HEK293 (cell line): ENCODE data around the gene FAM228B.
"Not testable (repeated sequence)": the region's sequence is repeated elsewhere in the genome, so short reads cannot be mapped to it uniquely, and the experiment has no call there.

Experiments
- CTCF ChIA-PET: fragments of 350-600 bp; formaldehyde crosslinking; extraction: SDS; loops from one replicate; lab custom pipeline; 2021; ENCODE audit warnings: antibody characterized with exemption; lab: Yijun Ruan, JAX
- POLR2A ChIA-PET: fragments of 300-600 bp; formaldehyde crosslinking; extraction: SDS; loops from one replicate; lab custom pipeline; 2020; ENCODE audit warnings: antibody characterized with exemption, inconsistent platforms; lab: Yijun Ruan, JAX
- H3K27ac ChIP-seq: fragments of 200-500 bp; sonication (Bioruptor generic); 2 replicates; pipeline ENCODE4 v1.5.1; 2014; ENCODE audit warnings: low read depth, low read length, control low read depth, inconsistent platforms; ENCODE audit errors: extremely low read depth
- H3K36me3 ChIP-seq, 2 experiments: fragments of 200-500 bp in 1 of 2; sonication (Bioruptor generic) in 1 of 2; 1 replicate in 1 of 2; 2 replicates in 1 of 2; pipeline ENCODE4 v1.5.1; 2014 to 2017; ENCODE audit warnings: inconsistent platforms in 2 of 2, low read length in 2 of 2; ENCODE audit not compliant: control insufficient read depth in 2 of 2, insufficient read depth in 1 of 2
- H3K4me1 ChIP-seq: fragments of 200-500 bp; sonication (Bioruptor generic); 2 replicates; pipeline ENCODE4 v1.5.1; 2014; ENCODE audit warnings: mild to moderate bottlenecking, low read length, inconsistent platforms; ENCODE audit not compliant: control insufficient read depth, insufficient read depth
- H3K4me3 ChIP-seq: 2 replicates; pipeline ENCODE4 v1.5.1; 2011; ENCODE audit warnings: low read depth, mild to moderate bottlenecking, control low read depth, low read length, moderate library complexity
- H3K9me3 ChIP-seq: fragments of 200-500 bp; sonication (Bioruptor generic); 2 replicates; pipeline ENCODE4 v1.5.1; 2014; ENCODE audit warnings: low read depth, low read length, inconsistent platforms; ENCODE audit not compliant: control insufficient read depth, insufficient read depth
- KLF8 ChIP-seq: fragments of 450-650 bp; formaldehyde crosslinking; IDR thresholded peaks from 2 replicates; pipeline ENCODE4 v1.5.1; 2016; ENCODE audit warnings: missing biosample characterization, missing genetic modification characterization
- OVOL3 ChIP-seq: fragments of 450-650 bp; formaldehyde crosslinking; IDR thresholded peaks from 2 replicates; pipeline ENCODE4 v1.5.1; 2016; ENCODE audit warnings: missing biosample characterization, missing genetic modification characterization
- SETDB1 ChIP-seq: IDR thresholded peaks from one replicate; pipeline ENCODE4 v1.6.1; 2017; ENCODE audit warnings: mild to moderate bottlenecking, low read length, moderate library complexity, mixed read lengths; ENCODE audit not compliant: insufficient read length
- ZFP37 ChIP-seq: fragments of 450-650 bp; formaldehyde crosslinking; IDR thresholded peaks from 2 replicates; pipeline ENCODE4 v1.5.1; 2016; ENCODE audit warnings: missing biosample characterization, missing genetic modification characterization
- ZNF132 ChIP-seq: fragments of 450-650 bp; formaldehyde crosslinking; IDR thresholded peaks from 2 replicates; pipeline ENCODE4 v1.5.1; 2017; ENCODE audit warnings: missing biosample characterization, missing genetic modification characterization, borderline replicate concordance
- ZNF311 ChIP-seq: fragments of 450-650 bp; formaldehyde crosslinking; IDR thresholded peaks from 2 replicates; pipeline ENCODE4 v1.5.1; 2017; ENCODE audit warnings: missing biosample characterization, missing genetic modification characterization, borderline replicate concordance
- ZNF510 ChIP-seq: fragments of 450-650 bp; formaldehyde crosslinking; IDR thresholded peaks from 2 replicates; pipeline ENCODE4 v1.5.1; 2018; ENCODE audit warnings: mild to moderate bottlenecking, missing genetic modification characterization, missing biosample characterization; ENCODE audit not compliant: insufficient replicate concordance
- ZNF549 ChIP-seq: fragments of 450-650 bp; IDR thresholded peaks from 2 replicates; pipeline ENCODE4 v1.5.1; 2018; ENCODE audit warnings: missing biosample characterization, missing genetic modification characterization, mild to moderate bottlenecking, inconsistent platforms, moderate library complexity
- ZNF558 ChIP-seq: fragments of 450-650 bp; formaldehyde crosslinking; IDR thresholded peaks from 2 replicates; pipeline ENCODE4 v1.5.1; 2016; ENCODE audit warnings: missing biosample characterization, missing genetic modification characterization
- ZNF585B ChIP-seq: fragments of 450-650 bp; formaldehyde crosslinking; IDR thresholded peaks from 2 replicates; pipeline ENCODE4 v1.5.1; 2016; ENCODE audit warnings: missing biosample characterization, missing genetic modification characterization
- ZNF670 ChIP-seq: fragments of 450-650 bp; formaldehyde crosslinking; IDR thresholded peaks from 2 replicates; pipeline ENCODE4 v1.5.1; 2016; ENCODE audit warnings: missing biosample characterization, missing genetic modification characterization, low read depth
- TF ChIP-seq, protein P1 (sequence below): fragments of 450-650 bp; formaldehyde crosslinking; IDR thresholded peaks from 2 replicates; pipeline ENCODE4 v1.5.1; 2016; ENCODE audit warnings: missing biosample characterization, missing genetic modification characterization

Gene FAM228B

DNA sequence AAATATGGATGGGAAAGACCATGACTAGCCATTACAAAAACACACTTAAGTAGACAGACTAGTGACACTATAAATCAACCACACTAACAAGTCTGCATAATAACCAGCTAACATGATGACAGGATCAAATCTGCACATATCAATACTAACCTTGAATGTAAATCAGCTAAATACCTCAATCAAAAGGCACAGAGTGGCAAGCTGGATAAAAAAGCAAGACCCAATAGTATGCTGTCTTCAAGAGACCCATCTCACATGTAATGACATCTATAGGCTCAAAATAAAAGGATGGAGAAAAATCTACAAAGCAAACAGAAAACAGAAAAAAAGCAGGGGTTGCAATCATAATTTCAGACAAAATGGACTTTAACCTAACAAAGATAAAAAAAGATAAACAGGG lies 16.5 kb upstream of the FAM228B start:
- no peak overlapping the region for H3K4me3 ChIP-seq
- TF ChIP-seq SETDB1 (peak; percentile 68), ZNF132 (tag by site-specific recombination) (no peak), KLF8 (tag by site-specific recombination) (no peak), ZNF585B (tag by site-specific recombination) (no peak), ZNF558 (tag by site-specific recombination) (peak; percentile 53; the same call in 1 of the 2 replicates)
- ChIA-PET POLR2A (interaction anchor here (0.5 kb wide), 1 partner anchor 59 kb away, joined by 5 read pairs; no protein-coding TSS in a partner anchor), CTCF (interaction anchor here (0.7 to 1.5 kb wide), 3 partner anchors 20 to 85 kb away, joined by 3 to 6 read pairs (median 3); partner anchors contain the start of gene TP53I3)
- no peaks in the 10 kb centered on the region for H3K9me3 ChIP-seq
- H3K36me3 ChIP-seq: no peaks in the 10 kb centered on the region
- no peaks in the 10 kb centered on the region for H3K4me1 ChIP-seq
- H3K27ac ChIP-seq: no peak overlapping the region

DNA sequence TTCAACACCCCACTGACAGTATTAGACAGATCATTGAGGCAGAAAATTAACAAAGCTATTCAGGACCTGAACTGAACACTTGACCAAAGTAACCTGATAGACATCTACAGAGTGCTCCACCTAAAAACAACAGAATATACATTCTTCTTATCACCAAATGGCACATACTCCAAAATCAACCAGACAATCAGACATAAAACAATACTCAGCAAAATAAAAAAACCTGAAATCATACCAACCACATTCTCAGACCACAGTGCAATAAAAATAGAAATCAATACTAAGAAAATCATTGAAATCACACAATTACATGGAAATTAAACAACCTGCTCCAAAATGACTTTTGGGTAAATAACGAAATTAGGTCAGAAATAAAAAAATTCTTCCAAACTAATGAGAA lies 15.9 kb upstream of the FAM228B start:
- Histone ChIP-seq H3K27ac (no peak overlapping the region), H3K9me3 (no peaks in the 10 kb centered on the region), H3K36me3 (no peaks in the 10 kb centered on the region), H3K4me3 (no peak overlapping the region), H3K4me1 (no peaks in the 10 kb centered on the region)
- POLR2A ChIA-PET: no interaction called here
- TF ChIP-seq ZFP37 (tag by site-specific recombination): no peak
- CTCF ChIA-PET: interaction anchor here (0.7 to 1.5 kb wide), 3 partner anchors 23 to 121 kb away, joined by 3 to 6 read pairs (median 3); partner anchors contain the start of gene TP53I3

DNA sequence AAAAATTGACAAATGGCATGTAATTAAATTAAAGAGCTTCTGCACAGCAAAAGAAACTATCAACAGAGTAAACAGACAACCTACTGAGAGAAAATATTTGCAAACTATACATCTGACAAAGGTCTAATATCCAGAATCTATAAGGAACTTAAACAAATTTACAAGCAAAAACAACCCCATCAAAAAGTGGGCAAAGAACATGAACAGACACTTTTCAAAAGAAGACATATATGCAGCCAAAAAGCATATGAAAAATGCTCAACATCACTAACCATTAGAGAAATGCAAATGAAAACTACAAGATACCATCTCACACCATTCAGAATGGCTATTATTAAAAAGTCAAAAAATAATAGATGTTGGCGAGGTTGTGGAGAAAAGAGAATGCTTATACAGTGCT lies 13.8 kb upstream of the FAM228B start:
- H3K27ac ChIP-seq, H3K4me1 ChIP-seq, H3K4me3 ChIP-seq, H3K9me3 ChIP-seq, CTCF ChIA-PET, POLR2A ChIA-PET, H3K36me3 ChIP-seq: not testable (repeated sequence)

DNA sequence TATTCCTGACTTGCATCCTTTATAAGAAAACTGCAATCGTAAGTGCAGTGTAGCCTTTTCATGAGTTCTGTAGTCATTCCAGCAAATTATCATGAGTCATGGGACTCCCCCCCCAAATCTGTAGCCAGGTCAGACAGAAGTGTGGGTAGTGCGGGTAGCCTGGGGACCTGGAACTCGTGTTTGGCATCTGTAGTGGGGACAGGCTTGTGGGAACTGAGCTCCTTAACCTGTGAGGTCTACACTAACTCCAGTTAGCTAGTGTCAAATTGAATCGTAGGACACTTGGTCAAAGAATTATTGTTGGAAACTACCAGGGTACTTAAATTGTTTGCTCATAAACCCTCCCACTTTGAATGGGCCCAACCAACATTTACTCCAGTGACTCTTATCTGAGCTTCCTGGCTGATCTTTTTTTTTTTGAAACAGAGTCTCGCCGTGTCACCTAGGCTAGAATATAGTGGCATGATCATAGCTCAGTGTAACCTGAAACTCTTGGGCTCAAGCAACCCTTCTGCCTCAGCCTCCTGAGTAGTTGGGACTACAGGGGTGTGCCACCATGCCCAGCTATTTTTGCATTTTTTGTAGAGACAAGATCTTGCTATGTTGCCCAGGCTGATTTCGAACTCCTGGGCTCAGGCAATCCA lies 12.5 kb upstream of the FAM228B start:
- H3K4me1 ChIP-seq: no peaks in the 10 kb centered on the region
- ChIA-PET POLR2A (no interaction called here), CTCF (interaction anchor here (0.9 to 2.0 kb wide), 2 partner anchors 9 to 26 kb away, joined by 5 to 8 read pairs; partner anchors contain the start of gene TP53I3)
- H3K4me3 ChIP-seq: no peak overlapping the region
- no peaks in the 10 kb centered on the region for H3K36me3 ChIP-seq
- no peaks in the 10 kb centered on the region for H3K9me3 ChIP-seq
- no peak for TF ChIP-seq ZNF670 (tag by site-specific recombination)
- TF ChIP-seq, protein P1, sequence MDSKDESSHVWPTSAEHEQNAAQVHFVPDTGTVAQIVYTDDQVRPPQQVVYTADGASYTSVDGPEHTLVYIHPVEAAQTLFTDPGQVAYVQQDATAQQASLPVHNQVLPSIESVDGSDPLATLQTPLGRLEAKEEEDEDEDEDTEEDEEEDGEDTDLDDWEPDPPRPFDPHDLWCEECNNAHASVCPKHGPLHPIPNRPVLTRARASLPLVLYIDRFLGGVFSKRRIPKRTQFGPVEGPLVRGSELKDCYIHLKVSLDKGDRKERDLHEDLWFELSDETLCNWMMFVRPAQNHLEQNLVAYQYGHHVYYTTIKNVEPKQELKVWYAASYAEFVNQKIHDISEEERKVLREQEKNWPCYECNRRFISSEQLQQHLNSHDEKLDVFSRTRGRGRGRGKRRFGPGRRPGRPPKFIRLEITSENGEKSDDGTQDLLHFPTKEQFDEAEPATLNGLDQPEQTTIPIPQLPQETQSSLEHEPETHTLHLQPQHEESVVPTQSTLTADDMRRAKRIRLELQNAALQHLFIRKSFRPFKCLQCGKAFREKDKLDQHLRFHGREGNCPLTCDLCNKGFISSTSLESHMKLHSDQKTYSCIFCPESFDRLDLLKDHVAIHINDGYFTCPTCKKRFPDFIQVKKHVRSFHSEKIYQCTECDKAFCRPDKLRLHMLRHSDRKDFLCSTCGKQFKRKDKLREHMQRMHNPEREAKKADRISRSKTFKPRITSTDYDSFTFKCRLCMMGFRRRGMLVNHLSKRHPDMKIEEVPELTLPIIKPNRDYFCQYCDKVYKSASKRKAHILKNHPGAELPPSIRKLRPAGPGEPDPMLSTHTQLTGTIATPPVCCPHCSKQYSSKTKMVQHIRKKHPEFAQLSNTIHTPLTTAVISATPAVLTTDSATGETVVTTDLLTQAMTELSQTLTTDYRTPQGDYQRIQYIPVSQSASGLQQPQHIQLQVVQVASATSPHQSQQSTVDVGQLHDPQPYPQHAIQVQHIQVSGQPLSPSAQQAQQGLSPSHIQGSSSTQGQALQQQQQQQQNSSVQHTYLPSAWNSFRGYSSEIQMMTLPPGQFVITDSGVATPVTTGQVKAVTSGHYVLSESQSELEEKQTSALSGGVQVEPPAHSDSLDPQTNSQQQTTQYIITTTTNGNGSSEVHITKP (tag by site-specific recombination): 0 out of 2 replicates have a peak, but pooled peaks have one; percentile 24
- no peak overlapping the region for H3K27ac ChIP-seq

DNA sequence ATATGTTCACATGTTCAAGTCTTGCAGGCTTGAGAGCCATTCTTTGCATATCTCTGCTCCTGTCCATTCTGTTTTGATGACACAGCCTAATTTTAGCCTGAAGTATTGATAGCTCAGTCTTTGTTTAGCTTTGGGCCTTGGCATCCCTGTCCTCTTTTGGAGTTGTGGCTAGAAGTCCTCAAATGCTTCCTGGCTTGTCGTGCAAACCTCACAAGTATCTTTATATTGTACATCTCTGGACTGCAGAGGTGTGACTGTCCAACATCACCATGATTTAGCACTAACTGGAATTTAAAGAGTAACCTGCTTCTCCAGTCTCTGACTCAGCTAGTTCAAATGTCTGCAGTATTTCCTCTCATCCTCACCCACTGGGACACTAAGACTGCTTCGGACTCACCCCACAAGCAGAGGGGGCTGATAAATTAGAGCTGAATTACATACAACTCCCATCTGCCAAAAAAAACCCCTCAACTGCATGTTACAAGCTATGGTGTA lies 11.8 kb upstream of the FAM228B start:
- Histone ChIP-seq H3K27ac (no peak overlapping the region), H3K4me3 (no peak overlapping the region), H3K4me1 (no peaks in the 10 kb centered on the region), H3K9me3 (no peaks in the 10 kb centered on the region), H3K36me3 (no peaks in the 10 kb centered on the region)
- ChIA-PET POLR2A (interaction anchor here (0.6 kb wide), 1 partner anchor 87 kb away, joined by 4 read pairs; no protein-coding TSS in a partner anchor), CTCF (interaction anchor here (0.6 to 2.0 kb wide), 3 partner anchors 26 to 212 kb away, joined by 3 to 8 read pairs (median 6); partner anchors contain the start of genes ATAD2B and TP53I3)
- no peak for TF ChIP-seq ZNF549 (tag by site-specific recombination)
- TF ChIP-seq ZNF311 (tag by site-specific recombination): no peak
- TF ChIP-seq ZNF510 (tag by site-specific recombination): no peak
- no peak for TF ChIP-seq OVOL3 (tag by site-specific recombination)
